ENCODE measurements around the gene RPUSD1.

Gene RPUSD1

DNA sequence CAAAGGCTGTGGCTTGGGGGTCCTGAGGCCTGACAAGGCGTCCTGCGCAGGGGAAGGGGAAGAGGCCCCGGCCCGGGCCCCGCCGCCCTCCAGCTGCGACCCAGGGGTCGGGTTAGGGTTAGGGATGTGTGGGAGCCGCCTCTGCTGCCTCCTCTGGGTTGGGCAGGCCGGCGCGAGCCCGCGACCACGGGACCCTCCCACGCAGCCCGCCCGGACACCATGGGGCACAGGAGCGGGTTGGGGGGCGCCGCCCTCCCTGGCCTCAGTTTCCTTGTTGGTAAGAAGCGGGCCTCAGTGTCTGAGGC is 47.8 kb downstream of the RPUSD1 start:
- peaks cover 35% of the 10 kb centered on the region for H3K4me1 ChIP-seq (ENCODE audit: low read depth, poor library complexity, severe bottlenecking)
- H3K27me3 ChIP-seq (ENCODE audit: insufficient read depth, low read depth): peaks cover 40% of the 10 kb centered on the region
- H4K20me1 ChIP-seq (ENCODE audit: insufficient read depth): no peaks in the 10 kb centered on the region
- peak overlapping the region; percentile 99 for H3K4me2 ChIP-seq
- H3K79me2 ChIP-seq (ENCODE audit: insufficient read depth, low read depth): peaks cover 10% of the 10 kb centered on the region; the same call in 1 of the 2 replicates
- H3K27ac ChIP-seq: no peak overlapping the region; the same call in 1 of the 2 replicates
- TF ChIP-seq, protein P1, sequence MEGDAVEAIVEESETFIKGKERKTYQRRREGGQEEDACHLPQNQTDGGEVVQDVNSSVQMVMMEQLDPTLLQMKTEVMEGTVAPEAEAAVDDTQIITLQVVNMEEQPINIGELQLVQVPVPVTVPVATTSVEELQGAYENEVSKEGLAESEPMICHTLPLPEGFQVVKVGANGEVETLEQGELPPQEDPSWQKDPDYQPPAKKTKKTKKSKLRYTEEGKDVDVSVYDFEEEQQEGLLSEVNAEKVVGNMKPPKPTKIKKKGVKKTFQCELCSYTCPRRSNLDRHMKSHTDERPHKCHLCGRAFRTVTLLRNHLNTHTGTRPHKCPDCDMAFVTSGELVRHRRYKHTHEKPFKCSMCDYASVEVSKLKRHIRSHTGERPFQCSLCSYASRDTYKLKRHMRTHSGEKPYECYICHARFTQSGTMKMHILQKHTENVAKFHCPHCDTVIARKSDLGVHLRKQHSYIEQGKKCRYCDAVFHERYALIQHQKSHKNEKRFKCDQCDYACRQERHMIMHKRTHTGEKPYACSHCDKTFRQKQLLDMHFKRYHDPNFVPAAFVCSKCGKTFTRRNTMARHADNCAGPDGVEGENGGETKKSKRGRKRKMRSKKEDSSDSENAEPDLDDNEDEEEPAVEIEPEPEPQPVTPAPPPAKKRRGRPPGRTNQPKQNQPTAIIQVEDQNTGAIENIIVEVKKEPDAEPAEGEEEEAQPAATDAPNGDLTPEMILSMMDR (conservative IDR thresholded peaks at IDR 0.05; ENCODE audit: low read depth, low read length): no peak
- peak overlapping the region; percentile 74 for H2AFZ ChIP-seq (ENCODE audit: low read depth)
- H3K36me3 ChIP-seq (ENCODE audit: insufficient read depth): no peaks in the 10 kb centered on the region
- H3K4me3 ChIP-seq (IDR thresholded peaks at IDR 0.05; ENCODE audit: insufficient read depth, low read depth, low read length): peak overlapping the region; percentile 45
- H3K9ac ChIP-seq: peak overlapping the region; percentile 82

DNA sequence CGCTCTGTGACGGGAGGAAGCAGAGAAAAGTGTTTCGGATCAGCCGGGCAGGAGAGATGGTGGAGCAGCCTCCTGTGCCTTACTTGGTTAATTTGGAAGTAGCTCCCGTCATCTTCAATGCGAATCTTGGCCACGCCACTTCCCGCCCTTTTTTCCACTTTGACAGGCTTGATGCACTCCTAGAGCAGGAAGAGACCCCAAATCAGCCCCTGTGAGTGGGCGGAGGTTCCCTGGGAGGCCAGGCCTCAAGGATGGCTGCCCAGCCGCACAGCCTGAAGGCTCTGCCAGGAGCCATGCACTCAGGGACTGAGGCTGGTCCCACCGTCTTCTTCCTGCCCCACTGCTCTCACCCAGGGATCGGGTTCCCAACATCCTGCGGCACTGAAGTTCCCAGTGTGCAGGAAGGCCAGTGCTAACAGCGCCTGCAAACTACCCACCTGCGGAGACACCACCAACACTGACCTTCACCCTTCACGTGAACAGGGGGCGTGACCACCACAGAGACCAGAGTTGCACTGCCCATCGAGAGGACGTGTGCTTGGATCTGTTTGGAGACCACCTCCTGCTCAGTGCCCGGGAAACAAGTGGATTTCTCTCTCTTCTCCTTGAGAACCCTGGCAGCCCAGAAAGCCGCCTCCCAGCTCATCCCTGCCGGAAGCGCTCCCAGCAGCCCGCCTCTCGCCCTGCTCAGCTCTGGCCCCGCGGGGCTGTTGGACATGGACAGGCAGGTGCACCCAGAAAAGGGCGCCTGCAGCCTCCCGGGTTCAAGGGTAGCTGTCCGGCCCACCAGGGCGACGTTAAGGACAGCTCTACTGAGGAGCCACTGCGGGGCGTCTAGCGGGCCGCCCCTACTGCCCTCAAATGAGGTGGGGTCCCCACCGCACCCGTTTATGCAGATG is 48.4 kb downstream of the RPUSD1 start:
- Histone ChIP-seq H3K27me3 (ENCODE audit: insufficient read depth, low read depth) (peaks cover 34% of the 10 kb centered on the region), H4K20me1 (ENCODE audit: insufficient read depth) (no peaks in the 10 kb centered on the region), H3K9ac (peak overlapping the region; percentile 82), H3K27ac (no peak overlapping the region), H3K4me1 (ENCODE audit: low read depth, poor library complexity, severe bottlenecking) (peaks cover 41% of the 10 kb centered on the region), H3K4me2 (peak overlapping the region; percentile 99), H2AFZ (ENCODE audit: low read depth) (peak overlapping the region; percentile 74; the same call in 1 of the 2 replicates), H3K36me3 (ENCODE audit: insufficient read depth) (no peaks in the 10 kb centered on the region), H3K79me2 (ENCODE audit: insufficient read depth, low read depth) (peaks cover 10% of the 10 kb centered on the region; the same call in 1 of the 2 replicates), H3K4me3 (IDR thresholded peaks at IDR 0.05; ENCODE audit: insufficient read depth, low read depth, low read length) (peak overlapping the region; percentile 45)
- TF ChIP-seq, protein P1 (conservative IDR thresholded peaks at IDR 0.05; ENCODE audit: low read depth, low read length): no peak

DNA sequence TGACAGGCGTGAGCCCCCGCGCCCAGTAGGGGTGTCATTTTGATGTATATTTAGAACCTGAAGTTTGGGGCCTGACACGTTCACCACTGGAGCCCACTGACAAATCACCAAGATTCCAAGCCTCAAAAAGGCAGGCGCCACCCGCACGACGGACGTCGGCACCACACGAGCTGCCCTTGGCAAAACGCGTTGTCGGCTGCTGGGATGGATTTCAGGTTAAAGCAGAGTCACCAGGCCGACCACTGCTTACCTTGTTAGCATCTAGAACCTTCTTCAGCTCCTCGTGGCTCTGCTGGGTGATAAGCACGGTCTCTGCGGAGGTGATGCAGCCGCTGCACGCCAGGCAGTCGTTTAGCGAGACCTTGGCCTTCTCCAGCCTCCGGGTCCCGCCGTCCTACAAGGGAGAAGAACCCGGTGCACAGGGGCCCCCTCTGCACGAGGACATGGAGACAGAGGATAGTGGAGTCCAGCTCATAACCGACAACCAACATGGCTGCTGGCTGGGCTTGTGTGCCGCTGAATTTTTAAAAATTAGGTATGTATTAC is 51.2 kb downstream of the RPUSD1 start:
- Histone ChIP-seq H2AFZ (ENCODE audit: low read depth) (no peak overlapping the region), H3K79me2 (ENCODE audit: insufficient read depth, low read depth) (peaks cover 10% of the 10 kb centered on the region; the same call in 1 of the 2 replicates), H3K27ac (peak overlapping the region; percentile 88), H3K27me3 (ENCODE audit: insufficient read depth, low read depth) (peaks cover 6% of the 10 kb centered on the region), H3K4me2 (peak overlapping the region; percentile 98), H3K9ac (no peak overlapping the region), H3K4me1 (ENCODE audit: low read depth, poor library complexity, severe bottlenecking) (peaks cover 60% of the 10 kb centered on the region), H3K4me3 (IDR thresholded peaks at IDR 0.05; ENCODE audit: insufficient read depth, low read depth, low read length) (no peak overlapping the region), H4K20me1 (ENCODE audit: insufficient read depth) (no peaks in the 10 kb centered on the region), H3K36me3 (ENCODE audit: insufficient read depth) (no peaks in the 10 kb centered on the region)
- TF ChIP-seq, protein P1 (conservative IDR thresholded peaks at IDR 0.05; ENCODE audit: low read depth, low read length): no peak

DNA sequence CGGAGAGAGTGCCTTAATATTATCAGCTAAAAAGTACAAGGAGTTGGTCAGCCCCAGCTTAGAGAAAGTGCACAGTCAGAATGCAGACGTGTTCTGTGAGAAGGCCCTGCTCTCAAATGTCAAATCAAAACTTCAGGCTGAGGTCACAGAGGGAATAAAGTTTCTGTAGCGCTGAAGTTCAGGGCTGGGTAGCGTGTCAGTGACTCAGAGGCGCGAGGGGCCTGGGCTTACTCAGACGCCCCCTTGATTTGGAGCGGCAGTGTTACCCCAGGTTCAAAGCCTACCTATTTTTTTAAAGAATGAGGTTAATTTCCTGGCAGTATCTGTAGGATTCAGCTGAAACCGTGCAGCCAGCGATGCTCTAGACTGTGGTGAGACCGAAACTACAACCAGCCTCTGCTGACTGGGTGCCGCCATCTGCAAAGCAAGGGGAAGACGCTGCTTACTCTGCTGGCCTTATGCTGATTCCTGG is 52.2 kb downstream of the RPUSD1 start:
- peaks cover 56% of the 10 kb centered on the region for H3K4me1 ChIP-seq (ENCODE audit: low read depth, poor library complexity, severe bottlenecking)
- H2AFZ ChIP-seq (ENCODE audit: low read depth): no peak overlapping the region
- TF ChIP-seq, protein P1 (conservative IDR thresholded peaks at IDR 0.05; ENCODE audit: low read depth, low read length): no peak
- H3K4me2 ChIP-seq: peak overlapping the region; percentile 98
- peak overlapping the region; percentile 43; the same call in 1 of the 2 replicates for H3K9ac ChIP-seq
- no peaks in the 10 kb centered on the region for H3K36me3 ChIP-seq (ENCODE audit: insufficient read depth)
- H3K4me3 ChIP-seq (IDR thresholded peaks at IDR 0.05; ENCODE audit: insufficient read depth, low read depth, low read length): no peak overlapping the region
- no peaks in the 10 kb centered on the region for H3K27me3 ChIP-seq (ENCODE audit: insufficient read depth, low read depth)
- H3K27ac ChIP-seq: peak overlapping the region; percentile 88
- H3K79me2 ChIP-seq (ENCODE audit: insufficient read depth, low read depth): peaks cover 10% of the 10 kb centered on the region; the same call in 1 of the 2 replicates
- H4K20me1 ChIP-seq (ENCODE audit: insufficient read depth): no peaks in the 10 kb centered on the region
